GM18867 (cell line): ENCODE results near the gene ALDH18A1.

Source experiments
- ATAC-seq: cut with Tn5 transposase; IDR thresholded peaks from one replicate; pipeline ENCODE4 v1.9.1; 2021; ENCODE audit warnings: mild to moderate bottlenecking, moderate library complexity; ENCODE audit not compliant: unreplicated experiment

Gene ALDH18A1

DNA sequence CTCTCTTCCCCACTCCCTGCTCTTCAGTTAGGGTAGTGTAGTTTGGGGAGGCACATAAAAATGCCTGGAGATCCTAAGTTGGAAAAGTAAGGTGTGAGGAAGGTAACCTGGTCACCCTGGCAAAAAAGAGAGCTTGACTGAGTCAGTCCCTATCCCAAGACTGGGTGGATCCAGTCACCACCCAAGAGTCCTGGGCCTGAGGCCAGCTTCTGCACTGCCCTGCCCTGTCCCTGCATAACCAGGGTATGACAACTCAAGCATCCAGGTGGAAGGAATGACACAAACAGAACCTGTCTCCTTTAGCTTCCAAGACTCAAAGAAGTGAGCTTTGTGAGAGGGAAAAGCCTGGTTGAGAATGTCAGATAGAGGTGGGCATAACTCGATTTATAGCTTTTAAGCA is 68.5 kb downstream of the ALDH18A1 start:
- ATAC-seq = no peak

DNA sequence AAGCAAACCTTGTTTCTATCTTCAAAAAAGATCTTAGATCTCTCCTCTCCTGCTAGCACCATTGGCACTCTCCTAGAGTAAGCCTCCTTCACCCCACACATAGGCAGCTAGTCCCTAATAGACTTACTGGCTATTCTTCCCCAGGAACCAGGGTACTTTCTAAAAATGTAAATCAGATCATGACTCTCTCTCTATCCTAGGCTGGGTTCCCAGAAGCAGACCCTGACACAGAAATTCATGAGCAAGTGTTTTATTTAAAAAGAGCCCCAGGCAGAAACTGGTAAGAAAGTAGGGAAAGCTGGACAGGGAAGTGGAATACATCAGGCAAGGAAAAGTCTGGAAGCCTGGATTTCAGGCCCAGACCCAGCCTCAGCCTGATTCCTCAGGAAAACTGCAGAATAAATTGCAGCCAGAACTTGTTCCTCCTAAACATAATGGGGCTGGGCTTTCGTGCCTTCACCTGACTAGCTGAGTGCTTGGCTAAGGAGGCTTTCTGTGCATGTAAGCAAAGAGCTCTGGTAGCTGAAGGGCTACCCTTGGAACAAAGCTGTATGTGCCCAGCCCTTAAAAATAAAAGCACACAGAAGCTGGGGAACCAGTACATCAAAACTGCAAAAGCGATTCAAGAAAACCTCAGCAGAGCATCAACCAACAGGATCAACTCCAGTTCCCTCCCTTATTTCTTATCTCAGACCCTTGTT is 76.5 kb downstream of the ALDH18A1 start:
- ATAC-seq = no peak

DNA sequence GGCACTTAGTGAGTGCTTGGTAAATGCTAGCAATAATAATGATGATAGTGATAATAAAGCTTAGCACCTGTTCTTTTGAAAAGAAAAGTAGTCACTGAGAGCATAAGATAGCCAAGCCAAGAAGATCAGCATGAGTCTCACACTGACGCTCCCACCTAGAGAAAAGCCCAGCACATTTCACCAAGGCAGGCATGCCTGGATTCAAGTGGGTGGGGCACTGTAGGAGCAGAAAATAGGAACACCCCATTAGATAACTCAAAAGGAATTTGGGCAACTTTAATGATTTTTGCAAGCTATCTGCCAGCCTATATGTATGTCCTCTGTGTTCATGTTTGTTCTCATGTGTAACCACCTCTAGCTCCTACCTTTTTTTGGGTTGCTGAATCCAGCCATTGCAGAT is 77.2 kb downstream of the ALDH18A1 start:
- ATAC-seq = no peak

- no peak for ATAC-seq
These were observed 77.9 kb downstream of the ALDH18A1 start for GRCh38 chr10:95578619-95579018.

DNA sequence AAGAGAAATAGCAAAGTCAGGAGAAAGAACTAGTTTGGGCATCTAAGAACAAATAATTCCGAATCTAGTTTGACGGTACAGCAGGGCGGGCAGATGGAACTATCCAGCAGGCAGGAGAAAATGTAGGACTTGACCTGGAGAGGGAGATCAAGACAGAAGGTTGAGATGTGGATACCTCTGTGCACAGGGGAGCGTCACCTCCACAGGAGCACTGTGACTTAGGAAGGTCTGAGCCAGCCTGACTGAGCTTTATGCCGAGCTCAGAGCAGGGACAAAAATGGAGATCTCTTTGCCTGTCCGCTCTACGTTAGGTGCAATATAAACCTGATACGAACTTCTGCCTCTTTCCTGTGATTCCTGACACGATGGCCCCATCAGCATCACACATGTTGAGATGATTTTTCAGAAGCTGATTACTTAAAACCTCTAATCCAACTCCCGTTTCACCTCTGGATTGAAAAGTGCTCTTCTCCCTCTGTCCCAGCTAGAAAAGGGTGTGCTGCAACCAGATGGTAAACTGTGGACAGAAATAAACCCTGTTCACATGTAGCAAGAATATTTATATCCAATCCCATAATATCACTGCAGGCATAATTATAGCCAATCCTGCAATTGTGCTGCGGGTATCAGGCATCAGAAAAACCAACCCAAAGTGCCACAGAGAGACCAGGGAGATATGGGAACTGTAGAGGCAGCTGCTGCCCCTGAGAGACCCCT is 81.7 kb downstream of the ALDH18A1 start:
- no peak for ATAC-seq

DNA sequence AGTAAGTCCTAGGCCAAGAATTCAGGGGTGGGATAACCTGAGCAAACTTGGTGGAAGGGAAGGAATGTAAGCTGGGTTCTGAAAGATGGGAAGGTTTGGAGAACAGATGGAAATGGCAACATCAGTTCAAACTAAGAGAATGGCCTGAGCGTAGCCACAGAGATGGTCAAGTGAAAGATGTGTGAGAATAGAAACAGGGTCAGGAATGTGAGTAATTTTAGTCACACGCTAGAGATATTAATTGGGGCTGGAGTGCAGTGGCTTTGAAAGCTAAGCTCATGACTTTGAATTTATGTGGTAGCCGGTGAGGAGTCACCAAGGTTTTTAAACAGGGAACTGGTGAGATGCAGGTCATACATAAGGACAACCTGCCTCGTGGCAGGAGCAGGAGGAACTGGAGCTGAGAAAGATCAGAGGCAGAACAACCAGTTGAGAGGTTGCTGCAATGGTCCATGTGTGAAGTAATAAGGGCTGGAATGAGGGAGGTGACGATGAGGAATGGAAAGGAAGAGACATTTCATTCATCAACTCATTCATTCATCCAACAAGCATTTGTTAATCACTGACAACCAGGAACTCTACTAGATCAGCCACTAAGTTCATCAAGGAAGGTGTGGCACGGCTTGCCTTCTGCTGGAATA is 82.4 kb downstream of the ALDH18A1 start:
- ATAC-seq = no peak

- ATAC-seq = no peak
These were observed 83.0 kb downstream of the ALDH18A1 start for GRCh38 chr10:95573527-95573926.

DNA sequence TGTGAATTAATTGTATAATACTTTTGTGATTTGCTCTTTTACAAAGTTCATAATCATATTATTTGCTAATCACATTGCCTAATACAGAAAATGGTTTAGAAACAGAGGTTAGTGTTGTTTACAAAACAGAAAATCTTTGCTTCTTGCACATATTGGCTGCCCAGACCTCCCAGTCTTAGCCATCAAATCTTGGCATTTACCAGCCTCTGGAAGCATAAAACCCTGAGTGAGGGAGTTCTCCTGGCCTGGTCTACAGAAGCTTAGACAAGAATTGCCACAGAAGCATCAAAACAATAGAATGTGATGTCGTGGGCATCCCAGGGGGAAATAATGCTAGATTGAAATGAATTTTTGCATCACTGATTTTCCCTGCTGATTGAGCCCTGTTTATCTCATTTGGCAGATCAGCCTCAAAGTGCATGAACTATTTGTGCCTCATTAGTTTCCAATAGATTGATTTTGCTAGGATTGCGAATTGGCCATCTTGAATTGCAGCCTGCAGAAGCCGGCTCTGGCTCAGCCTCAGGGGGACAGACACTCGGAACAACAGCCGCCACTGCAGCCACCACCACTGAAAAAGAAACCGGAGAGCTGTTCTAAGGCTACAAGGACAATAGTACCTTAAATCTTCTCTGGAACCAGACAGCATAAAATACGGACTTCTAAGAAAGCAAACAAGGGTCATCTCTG is 84.2 kb downstream of the ALDH18A1 start:
- no peak for ATAC-seq

GRCh38 chr10:95571390-95571789 is 85.1 kb downstream of the ALDH18A1 start:
- no peak for ATAC-seq

- ATAC-seq = no peak
These were observed 87.1 kb downstream of the ALDH18A1 start for GRCh38 chr10:95569368-95569767.

DNA sequence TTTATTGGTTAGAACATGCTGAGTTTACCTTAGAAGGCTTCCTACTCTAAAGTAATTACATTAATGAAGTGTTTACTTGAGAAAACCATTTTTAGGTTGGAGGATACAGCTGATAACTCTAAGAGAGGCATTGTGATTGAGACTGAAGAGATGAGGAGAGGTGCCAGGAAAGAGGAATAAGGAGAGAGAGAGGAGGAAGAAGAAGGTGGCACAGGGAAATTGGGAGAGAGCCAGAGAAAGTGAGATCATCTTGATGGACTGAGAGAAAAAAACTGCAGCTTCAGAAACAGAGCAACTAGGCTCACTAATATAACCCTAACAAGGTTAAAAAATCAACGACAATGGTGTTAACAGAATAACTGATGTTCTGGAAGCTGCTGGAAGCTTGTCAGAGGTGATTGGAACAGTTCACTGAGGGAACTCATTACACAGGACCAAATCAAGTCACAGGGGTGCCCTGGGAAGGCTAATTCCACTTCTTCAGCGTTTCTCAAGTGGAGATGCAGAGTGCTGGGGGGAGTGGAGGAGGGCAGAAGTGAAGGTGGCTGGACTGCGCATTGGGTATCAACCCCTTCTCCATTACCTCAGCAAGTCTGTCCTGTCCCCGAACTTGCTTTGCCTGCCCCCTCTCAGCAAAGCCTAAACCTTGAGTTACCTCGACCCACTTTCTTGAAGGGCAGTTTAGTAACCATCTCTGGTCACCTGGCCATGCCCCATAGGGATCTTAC is 88.4 kb downstream of the ALDH18A1 start:
- ATAC-seq = no peak

DNA sequence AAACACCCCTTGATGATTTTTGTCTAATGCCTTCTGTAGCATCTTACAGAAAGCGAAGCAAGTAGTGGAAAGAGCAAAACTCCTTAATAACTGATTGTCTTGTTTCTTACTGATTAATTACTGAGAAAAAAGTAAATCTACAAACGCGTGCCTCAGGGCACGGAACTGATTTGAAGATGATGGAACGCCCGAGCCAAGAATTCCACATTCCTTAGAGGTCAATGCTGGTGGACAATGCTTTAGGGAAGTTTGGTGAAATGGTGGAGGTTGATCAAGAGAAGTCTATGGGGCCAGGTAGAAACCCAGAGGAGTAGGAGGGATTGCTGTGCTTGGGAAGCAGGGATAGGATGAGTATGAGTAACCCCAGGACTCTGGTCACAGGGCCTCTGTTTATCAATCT is 90.4 kb downstream of the ALDH18A1 start:
- ATAC-seq = no peak

DNA sequence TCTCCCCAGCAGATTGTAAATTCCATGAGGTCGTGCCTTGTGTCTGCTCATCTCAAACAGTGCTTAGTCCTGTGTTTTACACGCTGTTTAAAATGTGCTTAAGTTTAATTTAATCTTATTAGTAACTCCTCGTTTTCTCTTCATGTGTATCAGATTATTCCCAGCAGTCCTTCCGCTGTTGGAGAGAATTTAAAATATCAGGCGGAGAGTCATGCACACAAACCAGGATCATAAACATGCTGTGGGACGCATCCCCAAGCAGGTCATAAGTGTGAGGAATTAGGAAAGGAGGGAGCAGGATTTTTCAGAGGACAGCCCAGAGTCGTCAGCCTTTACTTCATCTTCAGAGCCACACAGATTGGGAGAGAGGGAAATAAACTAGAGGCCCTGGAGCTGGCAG is 91.2 kb downstream of the ALDH18A1 start:
- ATAC-seq = no peak

- ATAC-seq = no peak
These were observed 92.2 kb downstream of the ALDH18A1 start for GRCh38 chr10:95564291-95564690.

- ATAC-seq = no peak
These were observed 94.1 kb downstream of the ALDH18A1 start for GRCh38 chr10:95562341-95562965.

- no peak for ATAC-seq
These were observed 94.7 kb downstream of the ALDH18A1 start for GRCh38 chr10:95561864-95562177.

DNA sequence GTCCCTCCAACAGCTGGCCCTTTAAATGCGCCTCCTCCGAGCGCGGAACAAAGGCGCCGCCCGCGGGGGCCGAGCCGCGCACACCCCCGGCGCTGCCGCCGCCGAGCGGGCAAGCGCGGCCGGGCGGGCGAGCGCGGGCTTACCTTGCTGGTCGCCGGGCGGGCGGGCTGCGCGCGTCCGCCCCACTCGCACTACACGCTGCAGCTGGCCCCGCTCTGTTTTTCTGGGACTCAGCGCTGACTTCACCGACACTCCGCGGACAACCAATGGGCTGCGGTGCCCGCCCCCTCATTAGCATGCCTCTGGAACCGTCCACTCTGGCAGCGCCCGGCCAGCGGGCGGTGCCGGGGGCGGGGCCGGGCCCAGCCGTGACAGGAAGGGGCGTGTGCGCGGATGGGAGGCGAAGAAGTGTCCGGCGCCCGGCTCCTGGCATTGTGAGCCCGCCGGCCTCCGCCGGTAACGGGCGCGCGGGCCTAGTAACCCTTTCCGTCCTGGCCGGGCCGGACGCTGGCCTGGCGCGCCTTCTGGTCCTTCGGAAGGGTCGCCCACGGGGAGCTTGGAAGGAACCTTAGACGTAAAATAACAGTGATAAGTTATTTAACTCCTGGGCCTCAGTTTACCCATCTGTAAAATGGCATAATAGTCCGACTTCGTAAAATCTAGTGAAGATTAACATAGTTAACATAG is 95.2 kb downstream of the ALDH18A1 start, which contains the start of gene SORBS1:
TSS of gene SORBS1 (minus strand) at position 195 of the 687 bp plus-strand sequence. CDS start 120,236 bp downstream, outside the sequence.
- ATAC-seq = peak; percentile 100

DNA sequence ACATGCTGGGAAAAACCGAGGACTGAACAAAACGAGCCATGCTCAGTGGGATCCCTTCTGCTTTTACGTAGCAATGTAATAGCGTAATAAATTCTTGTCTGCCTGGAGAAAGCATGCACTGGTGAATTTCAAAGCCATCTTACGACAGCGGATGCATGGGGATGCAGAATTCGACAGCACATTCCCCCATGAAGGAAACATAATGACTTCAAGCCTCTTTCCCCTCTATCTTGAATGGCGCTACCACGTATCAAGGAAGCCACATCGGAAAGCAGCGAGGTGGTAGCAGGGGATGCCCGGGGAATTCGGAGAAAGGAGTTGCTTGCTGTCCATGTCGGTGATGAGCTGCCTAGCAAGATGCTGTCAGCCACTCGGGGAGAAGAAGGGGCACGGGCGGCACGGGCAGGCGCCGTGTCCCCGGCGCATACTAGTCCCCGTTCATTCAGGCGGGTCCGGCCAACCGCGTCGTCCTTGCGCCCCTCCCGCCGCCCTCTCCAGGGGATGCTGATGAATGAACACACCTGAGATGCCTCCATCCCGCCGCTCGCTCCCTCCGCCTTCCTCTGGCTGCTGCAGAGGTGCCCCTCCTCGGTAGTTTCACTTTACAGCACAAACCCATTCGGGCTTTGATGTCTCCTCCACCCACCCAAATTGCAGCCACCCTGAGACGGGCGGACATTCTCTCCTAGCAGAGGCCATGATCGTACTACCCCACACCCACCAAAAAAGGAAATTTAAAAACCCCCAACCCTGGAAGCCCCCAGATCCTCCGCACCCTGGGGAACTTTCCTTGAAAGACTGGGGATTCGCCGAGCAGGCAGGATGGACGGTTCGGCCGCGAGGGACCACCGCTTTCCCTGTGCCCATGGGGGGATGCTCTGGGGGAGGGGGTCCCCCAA is 96.0 kb downstream of the ALDH18A1 start:
- ATAC-seq = no peak

DNA sequence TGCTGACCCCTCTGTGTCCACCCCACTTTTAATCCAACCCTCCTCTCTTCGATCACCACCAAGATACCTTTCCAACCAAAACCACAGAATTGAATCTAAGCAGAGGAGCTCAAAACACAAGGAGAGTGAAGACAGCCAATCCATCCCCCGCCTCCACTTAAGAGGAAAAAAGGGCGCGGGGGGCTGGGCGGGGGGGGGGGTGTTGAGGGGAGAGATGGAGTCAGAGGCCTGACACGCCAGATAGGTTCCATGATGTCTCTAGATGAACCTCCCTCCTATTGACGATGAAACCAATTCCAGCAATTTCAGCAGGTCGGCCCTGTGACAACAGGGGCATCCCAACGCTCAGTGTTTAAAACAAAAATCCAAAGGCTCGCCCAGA is 96.6 kb downstream of the ALDH18A1 start:
- no peak for ATAC-seq
